ENCODE results near the gene OR6J1.

Gene OR6J1

DNA sequence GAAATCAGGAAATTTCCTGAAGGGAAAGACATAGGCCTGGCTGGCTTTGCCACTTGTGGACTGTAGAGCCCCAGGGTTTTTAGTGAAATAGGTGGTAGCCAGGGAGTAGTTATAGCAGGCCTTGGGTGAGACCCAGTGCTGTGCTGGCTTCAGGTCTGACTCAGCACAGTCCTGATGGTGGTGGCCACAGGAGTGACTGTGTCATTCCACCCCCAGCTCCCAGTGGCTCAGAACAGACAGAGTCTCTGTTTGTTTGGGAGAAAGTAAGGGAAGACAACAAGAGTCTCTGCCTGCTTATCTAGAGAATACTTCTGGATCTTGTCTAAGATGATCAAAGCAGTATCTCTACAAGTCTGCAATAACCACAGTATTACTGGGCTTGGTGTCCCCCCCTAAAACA is 27.5 kb upstream of the OR6J1 start:
- DNase-seq (ENCODE audit: extremely low read depth, low read depth) = no peak
- TF ChIP-seq, protein P1, sequence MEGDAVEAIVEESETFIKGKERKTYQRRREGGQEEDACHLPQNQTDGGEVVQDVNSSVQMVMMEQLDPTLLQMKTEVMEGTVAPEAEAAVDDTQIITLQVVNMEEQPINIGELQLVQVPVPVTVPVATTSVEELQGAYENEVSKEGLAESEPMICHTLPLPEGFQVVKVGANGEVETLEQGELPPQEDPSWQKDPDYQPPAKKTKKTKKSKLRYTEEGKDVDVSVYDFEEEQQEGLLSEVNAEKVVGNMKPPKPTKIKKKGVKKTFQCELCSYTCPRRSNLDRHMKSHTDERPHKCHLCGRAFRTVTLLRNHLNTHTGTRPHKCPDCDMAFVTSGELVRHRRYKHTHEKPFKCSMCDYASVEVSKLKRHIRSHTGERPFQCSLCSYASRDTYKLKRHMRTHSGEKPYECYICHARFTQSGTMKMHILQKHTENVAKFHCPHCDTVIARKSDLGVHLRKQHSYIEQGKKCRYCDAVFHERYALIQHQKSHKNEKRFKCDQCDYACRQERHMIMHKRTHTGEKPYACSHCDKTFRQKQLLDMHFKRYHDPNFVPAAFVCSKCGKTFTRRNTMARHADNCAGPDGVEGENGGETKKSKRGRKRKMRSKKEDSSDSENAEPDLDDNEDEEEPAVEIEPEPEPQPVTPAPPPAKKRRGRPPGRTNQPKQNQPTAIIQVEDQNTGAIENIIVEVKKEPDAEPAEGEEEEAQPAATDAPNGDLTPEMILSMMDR (IDR thresholded peaks at IDR 0.05; ENCODE audit: low read depth, low read length, missing control alignments) = no peak
- H3K4me3 ChIP-seq (replicated peaks; ENCODE audit: low read depth, low read length) = no peak overlapping the region

DNA sequence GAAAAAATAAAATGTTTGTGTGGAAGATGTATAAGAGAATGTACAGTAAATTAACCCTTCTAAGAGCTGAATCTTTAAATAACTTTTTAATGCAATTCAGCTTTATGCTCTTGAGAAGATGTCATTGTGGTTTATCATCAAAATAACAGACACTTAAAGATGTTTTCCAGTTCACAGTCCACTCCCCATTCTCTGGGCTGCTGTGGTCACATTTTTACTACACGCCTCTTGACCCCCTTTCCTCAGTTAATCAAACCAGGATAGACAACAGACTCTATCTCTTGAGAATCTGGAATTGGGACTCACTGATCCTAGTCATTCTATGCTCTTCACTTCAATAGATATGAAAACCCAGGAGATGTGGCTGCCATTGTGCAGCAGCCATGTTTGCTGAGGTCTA is 24.7 kb upstream of the OR6J1 start:
- TF ChIP-seq, protein P1 (IDR thresholded peaks at IDR 0.05; ENCODE audit: low read depth, low read length, missing control alignments) = no peak
- no peak overlapping the region for H3K4me3 ChIP-seq (replicated peaks; ENCODE audit: low read depth, low read length)
- DNase-seq (ENCODE audit: extremely low read depth, low read depth) = no peak

DNA sequence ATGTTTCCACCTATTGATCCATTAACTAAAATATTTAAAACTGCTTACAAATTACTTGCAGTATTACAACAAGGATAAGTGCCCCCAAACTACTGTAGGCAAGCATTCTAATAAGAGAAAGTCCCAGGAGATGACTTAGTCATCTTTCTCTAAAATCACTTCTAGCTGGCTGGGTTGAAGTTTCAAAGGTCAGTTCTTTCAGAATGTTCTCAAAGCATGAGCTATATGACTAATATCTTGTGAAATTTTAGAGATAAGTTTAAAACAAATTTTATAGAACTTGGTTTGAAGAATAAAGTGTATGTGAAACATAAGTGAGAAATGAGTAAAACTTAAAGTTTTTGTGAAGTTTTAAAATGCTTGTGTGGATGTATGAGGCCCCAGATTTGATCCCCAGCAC is 24.3 kb upstream of the OR6J1 start:
- TF ChIP-seq, protein P1 (IDR thresholded peaks at IDR 0.05; ENCODE audit: low read depth, low read length, missing control alignments) = no peak
- H3K4me3 ChIP-seq (replicated peaks; ENCODE audit: low read depth, low read length) = no peak overlapping the region
- no peak for DNase-seq (ENCODE audit: extremely low read depth, low read depth)

DNA sequence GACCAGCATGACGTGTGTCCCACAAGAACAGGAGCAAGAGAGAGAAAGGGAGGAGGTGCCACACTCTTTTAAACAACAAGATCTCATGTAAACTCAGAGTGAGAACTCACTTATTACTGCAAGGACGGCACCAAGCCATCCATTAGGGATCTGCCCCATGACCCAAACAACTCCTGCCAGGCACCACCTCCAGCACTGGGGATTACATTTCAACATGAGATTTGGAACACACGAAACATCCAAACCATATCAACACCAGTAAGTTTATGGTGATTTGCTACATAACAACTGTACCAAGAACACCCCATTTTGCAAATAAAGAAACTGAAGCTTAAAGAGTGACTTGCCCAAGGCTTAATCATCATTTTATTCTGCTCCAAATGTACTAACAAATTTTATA is 23.7 kb upstream of the OR6J1 start:
- TF ChIP-seq, protein P1 (IDR thresholded peaks at IDR 0.05; ENCODE audit: low read depth, low read length, missing control alignments) = no peak
- DNase-seq (ENCODE audit: extremely low read depth, low read depth) = no peak
- no peak overlapping the region for H3K4me3 ChIP-seq (replicated peaks; ENCODE audit: low read depth, low read length)

DNA sequence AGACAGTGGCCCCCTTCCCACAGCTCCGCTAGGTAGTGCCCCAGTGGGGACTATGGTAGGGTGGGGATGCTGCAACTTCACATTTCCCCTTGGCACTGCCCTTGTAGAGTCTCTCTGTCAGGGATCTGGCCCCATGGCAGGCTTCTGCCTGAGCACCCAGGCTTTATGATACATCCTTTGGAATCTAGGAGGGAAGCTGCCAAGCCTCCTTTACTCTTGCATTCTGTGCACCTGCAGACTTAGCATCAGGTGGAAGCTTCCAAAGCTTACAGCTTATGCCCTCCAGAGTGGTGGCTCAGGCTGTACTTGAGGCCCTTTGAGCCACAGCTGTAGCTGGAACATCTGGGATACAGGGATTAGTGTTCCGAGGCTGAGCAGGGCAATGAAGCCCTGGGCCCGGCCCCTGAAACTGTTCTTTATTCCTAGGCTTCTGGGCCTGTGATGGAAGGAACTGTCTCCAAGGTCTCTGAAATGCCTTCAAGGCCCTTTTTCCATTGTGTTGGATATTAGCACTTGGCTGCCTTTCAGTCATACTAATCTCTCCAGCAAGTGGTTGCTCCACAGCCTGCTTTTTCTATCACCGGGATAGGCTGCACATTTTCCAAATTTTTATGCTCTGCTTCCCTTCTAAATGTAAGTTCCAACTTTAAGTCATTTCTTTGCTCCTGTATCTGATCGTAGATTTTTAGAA is 22.2 kb upstream of the OR6J1 start:
- no peak overlapping the region for H3K4me3 ChIP-seq (replicated peaks; ENCODE audit: low read depth, low read length)
- DNase-seq (ENCODE audit: extremely low read depth, low read depth) = no peak
- TF ChIP-seq, protein P1 (IDR thresholded peaks at IDR 0.05; ENCODE audit: low read depth, low read length, missing control alignments) = no peak

DNA sequence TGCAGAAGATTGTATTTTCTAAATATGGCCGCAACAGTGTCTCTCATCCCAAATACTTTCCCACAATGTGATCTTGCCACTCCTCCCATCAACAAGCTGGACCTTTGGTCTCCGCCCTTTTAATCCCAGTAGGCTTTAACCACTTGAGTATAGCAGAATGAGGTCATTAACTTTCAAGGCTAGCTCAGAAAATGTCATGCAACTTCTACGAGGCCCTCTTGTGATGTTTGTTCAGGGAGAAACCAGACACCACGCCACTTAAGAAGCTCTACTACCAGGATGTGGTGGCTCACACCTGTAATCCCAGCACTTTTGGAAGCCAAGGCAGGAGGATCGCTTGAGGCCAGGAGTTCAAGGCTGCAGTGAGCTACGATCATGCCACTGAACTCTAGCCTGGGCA is 20.1 kb upstream of the OR6J1 start:
- no peak overlapping the region for H3K4me3 ChIP-seq (replicated peaks; ENCODE audit: low read depth, low read length)
- TF ChIP-seq, protein P1 (IDR thresholded peaks at IDR 0.05; ENCODE audit: low read depth, low read length, missing control alignments) = no peak
- no peak for DNase-seq (ENCODE audit: extremely low read depth, low read depth)

DNA sequence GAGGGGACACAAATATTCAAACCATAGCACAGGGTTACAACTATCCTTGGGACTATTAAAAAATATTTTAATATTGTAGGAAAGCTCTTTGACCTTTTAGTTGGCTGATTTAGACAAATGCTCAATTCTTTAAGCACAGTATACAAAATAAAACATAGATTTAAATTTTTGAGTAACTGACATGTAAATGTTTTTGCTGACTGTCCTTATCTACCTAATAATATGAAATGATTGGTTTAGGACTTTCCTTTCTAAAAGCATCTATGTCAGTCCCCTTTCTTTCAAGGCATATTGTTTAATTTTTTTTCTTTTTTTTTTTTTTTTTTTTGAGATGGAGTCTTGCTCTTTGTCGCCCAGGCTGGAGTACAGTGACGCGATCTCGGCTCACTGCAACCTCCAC is 16.5 kb upstream of the OR6J1 start:
- no peak overlapping the region for H3K4me3 ChIP-seq (replicated peaks; ENCODE audit: low read depth, low read length)
- no peak for DNase-seq (ENCODE audit: extremely low read depth, low read depth)
- TF ChIP-seq, protein P1 (IDR thresholded peaks at IDR 0.05; ENCODE audit: low read depth, low read length, missing control alignments) = no peak

Data from HFF-Myc (cell line).